Activated effector memory CD4-positive, alpha-beta T cell treated with Interleukin-2 at 50 U/mL for 16 hours (primary cell): ENCODE data around the gene ABCG1.
A peak's percentile ranks its signal among the peaks of the same experiment; 100 is the strongest.

ENCODE experiments used
- DNase-seq: peaks from one replicate; pipeline ENCODE4 v3.0.0-alpha.2; 2020

The ABCG1 gene

DNA sequence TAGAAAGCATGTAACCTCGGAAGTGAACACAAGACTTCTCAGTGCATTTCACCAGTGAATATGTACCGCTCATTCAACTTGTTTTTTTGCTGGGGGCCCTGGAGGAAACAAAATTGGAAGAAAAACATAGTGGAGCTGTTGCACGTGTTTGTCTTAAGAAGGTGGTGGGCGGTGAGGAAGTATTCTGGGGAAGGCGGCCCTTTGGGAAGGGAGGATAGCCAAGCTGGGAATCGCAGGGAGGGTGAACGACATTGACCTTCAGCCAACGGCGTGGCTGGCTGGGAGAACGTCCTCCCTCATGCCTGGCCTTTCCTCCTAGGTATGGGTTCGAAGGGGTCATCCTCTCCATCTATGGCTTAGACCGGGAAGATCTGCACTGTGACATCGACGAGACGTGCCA, 76.9 kb downstream of the ABCG1 start:
- no peak for DNase-seq

DNA sequence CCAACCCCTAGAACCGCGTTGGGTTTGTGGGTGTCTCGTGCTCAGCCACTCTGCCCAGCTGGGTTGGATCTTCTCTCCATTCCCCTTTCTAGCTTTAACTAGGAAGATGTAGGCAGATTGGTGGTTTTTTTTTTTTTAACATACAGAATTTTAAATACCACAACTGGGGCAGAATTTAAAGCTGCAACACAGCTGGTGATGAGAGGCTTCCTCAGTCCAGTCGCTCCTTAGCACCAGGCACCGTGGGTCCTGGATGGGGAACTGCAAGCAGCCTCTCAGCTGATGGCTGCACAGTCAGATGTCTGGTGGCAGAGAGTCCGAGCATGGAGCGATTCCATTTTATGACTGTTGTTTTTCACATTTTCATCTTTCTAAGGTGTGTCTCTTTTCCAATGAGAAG, 77.6 kb downstream of the ABCG1 start:
- no peak for DNase-seq

DNA sequence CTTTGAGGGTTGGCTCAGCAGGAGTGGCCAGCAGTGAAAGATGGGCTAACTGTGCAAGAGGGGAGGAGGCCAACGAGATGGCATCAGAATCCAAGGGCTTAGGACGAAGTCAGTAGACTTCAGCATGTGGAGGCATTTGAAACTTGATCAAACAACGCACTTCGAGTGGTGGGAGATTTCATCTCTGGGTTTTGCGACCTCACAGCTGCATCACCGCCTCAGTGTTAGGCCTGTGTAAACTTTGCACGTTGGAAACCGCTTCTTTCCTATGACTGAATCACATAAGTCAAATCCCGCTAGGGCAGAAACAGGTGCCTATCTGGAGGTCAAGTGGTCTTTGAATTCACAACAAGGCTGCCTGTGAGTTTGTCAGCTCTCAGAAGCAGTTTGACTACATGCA, 78.4 kb downstream of the ABCG1 start:
- no peak for DNase-seq

DNA sequence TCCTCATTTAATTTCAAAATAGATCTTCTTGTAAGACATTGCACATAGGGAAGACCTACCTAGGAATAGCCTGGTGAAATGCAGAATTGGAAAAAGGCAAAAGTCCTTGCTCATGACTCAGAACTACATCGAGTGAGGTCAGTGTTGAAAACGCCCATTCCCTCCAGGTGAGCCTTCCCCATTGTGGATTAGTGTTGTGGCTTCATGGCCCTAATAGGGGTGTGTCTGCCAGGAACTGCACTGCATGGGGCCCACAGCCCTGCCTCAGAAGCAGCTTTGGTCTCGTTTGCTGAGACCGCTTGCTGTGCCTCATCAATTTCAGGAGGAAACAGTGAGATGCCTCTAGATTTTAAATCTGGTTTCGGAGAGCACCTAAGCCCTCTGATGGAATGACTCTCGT, 79.3 kb downstream of the ABCG1 start:
- no peak for DNase-seq

DNA sequence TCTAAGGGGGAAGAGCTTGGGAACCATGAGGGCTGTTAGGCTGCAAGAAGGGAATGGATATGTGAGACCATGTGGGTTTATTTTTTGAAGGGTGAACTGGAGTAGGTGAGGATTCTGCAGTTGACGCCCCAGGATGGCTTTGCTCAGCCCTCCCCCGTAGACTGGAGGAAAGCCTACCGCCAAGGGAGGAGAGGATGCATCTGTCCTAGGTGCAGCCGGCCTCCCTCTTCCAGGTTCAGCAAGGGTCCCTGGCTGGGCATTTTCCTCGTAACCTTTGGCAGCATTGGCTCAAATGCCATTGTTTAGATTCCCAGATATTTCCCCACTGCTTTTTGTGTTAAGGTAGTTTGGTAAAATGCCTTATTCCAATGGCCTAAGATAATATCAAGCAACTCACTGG, 79.7 kb downstream of the ABCG1 start:
- DNase-seq: no peak

DNA sequence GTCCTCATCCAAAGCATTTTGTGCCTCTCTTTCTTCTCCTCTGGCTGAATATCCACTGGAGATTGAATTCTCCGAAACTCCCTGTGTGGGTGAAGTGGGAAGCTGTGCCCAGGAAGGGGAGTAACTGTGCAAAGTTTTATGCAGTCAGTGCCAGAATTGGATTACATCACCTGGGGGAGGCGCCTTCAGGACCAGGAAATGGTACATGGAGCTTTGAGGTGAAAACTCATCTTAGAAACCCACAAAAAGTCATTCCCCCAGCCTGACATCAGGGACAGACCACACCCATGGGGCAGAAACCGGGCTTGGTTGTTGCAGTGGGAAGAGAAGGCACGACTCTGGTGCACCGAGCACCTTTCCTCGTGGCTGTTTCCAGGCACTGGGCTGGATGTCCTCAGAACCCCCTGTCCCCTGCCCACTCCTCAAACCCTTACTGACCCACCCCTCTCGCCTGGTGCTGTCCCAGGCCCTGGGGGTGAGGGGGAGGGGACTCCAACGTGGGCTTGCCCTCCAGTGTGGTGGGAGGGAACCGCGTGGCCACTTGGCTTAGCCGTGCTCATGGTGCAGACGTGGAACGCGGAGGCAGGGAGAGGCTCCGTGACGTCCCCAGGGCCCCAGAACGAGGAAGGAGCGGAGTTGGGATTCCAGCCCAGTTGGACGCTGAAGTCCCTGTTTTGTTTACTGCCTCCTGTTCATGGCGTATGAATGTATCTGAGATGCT, 80.5 kb downstream of the ABCG1 start:
- no peak for DNase-seq

DNA sequence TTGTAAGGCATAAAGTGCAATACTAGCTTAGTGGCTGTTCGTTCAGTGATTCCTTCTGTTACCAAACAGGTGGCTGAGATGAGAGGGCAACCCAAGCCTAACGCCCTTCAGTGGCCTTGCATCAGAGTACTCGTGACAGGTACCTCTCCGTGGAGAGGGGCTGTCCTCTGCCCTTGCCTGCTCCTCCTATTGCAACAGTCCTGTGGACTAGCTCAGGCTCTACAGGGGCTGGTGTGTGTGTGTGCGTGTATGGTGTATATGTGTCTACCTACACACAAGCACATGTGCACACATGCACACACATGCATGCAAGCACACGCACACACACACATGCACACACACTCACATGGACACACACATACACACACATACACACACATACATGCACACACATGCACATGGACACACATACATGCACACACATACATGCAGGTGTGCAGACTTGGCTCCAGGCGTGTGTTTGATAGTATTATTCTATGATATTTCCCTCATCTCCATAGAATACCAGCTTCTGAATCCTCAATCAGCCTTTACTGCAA, 81.2 kb downstream of the ABCG1 start:
- DNase-seq: no peak

DNA sequence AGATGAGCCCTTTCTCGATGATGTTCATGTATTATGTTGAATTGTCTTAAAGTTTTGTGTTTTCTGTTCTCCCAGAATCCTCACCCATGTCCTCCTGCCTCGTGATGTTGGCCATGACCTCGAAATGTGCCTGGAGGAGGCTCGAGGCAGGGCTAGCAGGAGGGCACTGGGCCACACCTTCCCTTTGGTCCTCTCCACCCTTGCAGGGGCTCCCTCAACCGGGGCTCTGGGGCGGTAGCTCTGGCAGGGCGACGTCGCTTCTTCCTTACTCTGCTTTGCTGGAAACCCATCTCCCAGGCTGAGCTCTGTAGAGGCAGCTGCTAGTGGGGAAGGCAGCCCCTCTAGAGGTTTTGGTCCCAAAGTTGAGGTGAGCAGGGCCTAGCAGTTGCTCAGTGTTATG, 82.0 kb downstream of the ABCG1 start:
- no peak for DNase-seq

DNA sequence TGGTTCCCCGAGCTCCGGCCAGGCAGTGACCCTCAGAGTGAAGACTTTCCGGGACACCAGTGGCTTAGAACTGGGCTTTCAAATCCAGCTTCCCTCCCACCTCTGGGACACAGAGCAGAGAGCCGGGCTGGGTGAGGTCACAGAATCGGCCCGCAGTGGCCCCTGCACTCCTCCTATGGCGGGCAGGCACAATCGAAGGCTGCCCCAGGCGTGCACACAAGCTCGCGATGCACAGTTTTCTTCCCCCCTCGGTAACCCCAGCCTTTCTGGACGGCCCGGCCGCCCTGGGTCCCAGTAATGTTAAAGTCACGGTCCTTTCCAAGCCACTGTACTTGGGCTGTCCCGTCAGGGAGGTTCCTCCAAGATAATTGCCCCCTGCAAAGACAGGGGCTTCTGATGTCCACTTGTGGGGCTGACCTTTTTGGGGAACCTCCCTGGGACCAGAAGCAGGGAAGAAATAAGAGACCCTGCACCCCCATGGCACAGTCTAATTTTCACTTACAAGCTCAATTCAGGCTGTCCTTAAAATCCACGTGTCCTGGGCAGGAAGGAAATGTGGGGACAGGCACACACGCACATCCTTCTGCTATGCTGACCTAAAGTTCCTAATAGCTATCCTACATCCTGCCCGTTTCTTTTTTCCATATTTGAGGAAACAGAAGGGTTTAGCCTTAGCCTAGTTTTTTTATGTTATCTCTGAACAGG, 82.6 kb downstream of the ABCG1 start:
- no peak for DNase-seq

DNA sequence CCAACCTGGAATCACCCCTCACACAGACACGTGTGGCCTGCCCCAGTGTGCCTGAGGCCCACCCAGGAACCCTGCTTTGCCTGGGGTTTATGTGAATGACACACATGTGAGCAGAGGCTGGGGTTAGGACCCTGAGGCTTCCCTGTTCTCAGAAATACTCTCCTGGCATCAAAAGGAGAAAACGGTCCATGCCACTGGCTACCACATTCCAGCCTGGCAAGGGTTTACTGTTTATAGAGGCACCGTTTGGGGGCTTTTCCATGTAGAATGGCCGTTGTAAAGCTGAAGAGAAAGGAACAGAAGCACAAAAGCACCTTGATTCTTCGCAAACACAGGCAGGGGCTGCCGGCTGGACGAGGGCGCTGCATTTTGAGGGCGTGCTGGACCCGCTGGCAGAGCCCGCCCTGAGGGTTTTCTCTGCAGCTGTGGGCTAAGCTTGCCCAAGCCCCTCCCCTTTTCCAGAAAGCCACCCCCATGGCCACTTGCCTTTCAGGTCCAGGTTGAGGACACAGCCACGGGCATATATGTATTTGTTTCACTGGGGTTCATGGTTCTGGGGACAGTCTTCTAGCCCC, 83.2 kb downstream of the ABCG1 start:
- no peak for DNase-seq

DNA sequence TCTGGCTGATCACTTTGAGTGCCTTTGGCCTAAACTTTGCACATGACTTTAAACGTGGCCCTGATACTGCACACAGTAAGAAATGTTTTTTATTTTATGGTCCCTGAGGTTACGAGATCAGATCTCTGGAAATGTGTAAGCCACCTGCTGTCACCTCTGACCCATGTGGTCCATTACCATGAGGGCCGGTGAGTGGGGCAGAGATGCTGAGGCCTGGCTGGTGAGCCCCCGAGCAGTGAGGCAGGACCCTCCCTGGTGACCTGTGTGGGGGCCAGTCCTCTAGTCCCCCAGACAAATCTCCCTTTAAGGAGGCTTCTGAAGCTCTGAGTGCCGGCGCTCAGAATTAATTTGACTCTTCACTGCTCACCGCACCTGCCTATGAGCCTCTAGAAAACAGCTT, 83.9 kb downstream of the ABCG1 start:
- DNase-seq: no peak

DNA sequence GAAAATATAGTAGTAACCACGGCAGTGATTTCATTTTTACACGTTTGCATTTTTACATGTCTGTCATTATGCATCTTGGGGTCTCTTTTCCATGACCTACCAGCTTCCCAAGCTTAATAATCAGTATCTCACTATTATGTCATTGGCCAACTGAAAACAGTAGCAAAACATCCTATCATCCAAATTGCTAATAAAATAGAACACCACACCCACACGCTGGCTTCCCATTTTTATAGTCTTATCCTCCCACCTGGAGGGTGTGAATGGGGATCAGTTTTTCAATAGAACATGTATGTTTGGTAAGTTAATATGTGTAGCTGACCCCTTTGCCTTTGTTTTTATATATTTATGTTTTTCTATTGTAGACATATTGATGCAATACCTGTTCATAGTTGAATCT, 84.5 kb downstream of the ABCG1 start:
- no peak for DNase-seq

DNA sequence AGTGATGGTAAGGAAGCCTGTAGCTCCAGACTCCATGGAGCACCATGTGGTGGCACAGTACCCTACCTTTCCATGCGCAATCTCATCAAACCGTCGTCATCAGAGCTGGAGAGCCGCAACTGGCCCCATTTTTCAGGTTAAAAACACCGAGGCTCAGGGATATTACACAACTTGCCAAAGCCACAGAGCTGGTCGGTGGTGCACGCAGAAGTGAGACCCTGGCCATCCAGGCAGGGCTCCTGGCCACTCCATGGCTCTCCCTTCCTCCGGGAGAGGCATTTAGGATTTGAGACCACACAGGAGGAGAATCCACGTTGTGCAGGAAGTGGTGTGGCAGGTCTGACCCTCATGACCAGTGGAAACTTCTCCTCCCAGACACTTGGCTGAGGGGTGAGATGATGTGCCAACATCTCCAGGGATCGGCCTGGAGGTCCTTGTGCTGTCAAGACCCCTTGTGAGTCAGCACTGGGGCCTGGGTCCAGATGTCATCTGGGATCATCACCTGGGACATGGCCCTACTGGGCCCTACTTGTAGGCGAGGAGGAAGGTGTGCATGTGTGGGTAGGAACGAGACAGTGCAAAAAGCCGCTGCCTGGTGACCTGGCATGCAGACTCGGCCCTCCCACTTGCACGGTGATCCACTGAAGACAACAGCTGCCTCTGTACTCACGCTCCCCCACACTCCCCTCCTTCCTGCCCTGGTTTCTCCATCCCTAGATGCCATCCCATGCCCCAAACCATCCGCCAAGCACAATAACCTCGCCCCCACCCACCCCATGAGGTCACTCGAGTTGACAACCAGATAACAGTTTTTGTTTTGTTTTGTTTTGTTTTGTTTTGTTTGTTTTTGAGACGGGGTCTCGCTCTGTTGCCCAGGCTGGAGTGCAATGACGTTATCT, 85.9 kb downstream of the ABCG1 start:
- DNase-seq: no peak

DNA sequence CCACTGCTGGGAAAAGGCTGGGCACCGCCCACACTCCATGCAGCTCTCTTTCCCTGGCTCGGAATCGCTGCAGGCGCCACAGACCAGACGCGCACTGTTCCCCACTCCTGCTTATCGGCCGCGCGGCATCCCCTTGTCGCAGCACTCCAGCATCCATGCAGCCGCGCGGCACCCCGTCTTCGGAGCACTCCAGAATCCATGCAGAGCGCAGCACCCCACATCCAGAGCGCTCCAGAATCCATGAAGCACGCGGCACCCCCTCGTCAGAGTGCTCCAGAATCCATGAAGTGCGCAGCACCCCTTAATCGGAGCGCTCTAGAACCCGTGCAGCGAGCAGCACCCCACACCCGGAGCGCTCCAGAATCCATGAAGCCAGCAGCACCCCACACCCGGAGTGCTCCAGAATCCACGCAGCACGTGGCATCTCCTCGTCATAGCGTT, 86.8 kb downstream of the ABCG1 start:
- DNase-seq: no peak

DNA sequence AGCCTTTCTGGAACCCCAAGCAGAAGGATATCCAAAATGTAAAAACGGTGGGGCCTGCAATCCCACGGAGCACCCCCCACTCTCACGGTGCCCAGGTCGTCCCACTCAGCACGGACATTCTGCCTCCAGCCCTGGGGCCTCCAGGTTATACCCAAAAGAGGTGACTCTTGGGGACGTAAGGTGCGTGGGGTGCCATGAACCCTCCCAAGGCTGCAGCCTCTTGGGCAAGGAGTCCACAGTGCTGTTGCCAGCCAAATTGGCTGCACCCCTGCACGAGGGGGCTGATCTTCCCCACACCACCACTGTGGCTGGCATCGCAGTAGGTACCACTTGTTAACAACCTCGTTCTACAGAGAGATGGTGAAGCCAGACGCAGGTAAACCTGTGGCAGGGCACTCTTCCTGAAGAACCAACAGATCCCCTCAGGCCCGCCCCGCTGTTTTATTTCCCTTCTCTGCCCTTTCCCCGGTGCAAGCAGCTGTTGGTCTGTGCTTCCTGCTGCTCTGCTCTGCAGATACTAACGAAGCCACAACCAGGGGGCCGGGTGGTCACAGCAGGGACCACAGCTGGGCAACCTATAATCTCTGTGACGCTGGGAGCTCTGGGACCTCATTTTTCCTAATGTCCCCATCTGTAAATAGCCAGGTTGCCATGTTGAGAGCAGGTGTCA, 87.6 kb downstream of the ABCG1 start:
- DNase-seq: no peak

DNA sequence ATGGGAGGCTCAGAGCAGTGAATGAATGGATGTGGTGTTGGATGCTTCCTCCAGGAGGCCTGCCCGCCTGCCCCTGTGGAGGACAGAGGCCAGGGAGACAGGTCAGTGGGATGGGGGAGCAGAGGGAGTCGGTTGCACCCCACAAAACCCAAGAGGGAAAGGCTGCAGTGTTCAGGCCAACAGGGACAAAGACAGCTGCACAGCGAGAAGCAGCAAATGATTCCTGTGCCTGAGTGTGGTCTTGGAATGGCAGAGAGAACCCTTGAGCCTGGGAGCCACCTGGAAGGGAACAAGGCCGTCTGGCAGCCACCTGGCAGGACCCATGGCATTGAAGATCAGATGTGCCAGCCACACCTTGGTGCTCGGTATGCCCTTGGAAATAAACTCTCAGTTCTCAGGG, 88.2 kb downstream of the ABCG1 start:
- no peak for DNase-seq

DNA sequence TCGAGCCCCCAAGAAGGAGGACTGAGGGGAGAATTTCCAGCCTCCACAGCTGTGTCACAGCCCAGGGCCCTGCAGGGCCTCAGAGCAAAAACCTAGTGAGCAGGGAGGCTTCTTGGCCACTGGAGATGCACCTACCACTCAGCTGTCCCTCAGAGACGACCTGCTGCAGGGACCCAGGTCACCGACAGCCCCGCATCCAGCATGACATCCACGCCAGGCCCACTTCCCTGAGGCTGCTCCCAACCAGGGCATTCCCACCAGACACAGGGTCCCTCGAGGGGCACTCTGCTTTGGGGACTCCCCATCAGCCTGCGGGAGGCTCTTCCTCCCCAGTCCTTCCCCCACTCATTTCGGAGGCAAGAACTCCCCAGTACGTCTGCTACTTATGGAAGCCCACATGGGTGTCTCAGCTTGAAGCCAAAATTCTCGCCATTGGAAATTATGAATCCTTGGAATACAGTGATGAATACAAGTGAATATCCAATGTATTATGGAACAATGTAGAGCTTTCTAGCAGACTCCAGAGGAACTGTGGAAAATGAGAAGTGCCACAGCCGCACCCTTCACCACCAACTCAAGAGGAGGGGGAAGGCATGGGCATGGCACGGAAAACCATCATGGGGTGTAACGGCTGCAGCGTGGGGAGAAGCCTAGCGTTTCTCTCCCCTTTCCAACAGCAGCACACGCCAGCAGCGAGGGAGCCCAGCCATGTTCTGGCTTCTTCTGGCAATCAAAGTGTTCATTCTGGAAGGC, 89.4 kb downstream of the ABCG1 start:
- no peak for DNase-seq

DNA sequence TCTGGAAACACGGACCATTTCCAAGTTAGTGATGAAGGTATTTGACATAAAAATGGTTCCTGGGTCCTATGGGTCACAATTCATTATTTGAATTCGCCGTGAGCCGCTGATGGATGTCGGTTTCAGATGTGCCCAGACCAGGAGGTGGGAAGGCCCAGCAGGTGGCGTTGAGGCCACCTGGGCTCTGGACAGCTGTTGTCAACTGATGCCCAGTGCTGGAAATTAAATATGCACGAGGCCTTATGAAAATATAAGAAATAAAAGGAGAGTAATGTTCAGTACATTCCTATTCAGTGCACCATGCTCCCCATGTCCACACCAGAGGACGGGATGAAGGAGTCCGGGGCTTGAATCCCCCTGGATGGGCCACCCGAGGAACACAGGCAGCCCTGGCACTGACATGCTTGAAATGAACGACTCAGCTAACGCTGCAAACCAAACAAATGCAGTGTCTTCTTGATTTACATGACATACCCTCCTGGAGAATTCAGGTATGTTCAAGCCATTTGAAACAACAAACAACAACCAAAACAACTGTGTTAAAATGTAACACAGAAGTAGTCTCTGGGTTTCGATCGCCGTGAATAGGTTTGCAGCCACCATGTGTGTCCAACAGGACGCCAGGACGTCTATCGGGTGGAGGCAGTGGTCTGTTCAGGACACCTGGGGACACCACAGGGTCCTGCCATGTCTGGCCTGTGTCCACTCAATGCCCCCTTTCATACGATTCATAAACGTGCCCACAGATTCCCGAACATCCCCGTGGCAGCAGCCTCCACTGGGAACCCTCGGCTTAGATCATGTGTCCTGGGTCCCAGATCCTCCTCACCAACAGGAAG, 90.2 kb downstream of the ABCG1 start:
- DNase-seq: no peak

DNA sequence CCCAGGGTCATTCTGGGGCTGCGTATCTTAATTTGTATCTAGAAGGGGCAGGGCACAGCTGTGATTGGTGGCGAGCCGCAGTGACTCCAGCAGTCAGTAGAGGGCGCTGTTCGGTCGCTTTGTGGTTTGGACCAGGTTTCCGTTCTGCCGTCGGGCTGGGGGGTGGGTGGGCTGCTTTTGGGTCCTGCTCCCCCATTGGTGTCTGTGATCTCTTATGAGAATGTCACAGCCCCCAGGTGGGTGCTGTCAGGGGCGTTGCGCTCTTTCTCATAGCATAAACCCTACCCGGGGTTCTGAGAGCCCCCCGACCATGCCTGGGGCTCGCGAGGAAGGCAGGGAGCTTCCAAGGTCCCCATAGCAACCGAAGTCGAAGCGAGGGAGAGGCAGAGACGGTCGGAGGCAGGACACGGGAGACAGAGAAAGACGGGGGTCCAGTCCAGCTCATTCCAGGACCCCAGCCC, 90.8 kb downstream of the ABCG1 start:
- DNase-seq: peak; percentile 52

DNA sequence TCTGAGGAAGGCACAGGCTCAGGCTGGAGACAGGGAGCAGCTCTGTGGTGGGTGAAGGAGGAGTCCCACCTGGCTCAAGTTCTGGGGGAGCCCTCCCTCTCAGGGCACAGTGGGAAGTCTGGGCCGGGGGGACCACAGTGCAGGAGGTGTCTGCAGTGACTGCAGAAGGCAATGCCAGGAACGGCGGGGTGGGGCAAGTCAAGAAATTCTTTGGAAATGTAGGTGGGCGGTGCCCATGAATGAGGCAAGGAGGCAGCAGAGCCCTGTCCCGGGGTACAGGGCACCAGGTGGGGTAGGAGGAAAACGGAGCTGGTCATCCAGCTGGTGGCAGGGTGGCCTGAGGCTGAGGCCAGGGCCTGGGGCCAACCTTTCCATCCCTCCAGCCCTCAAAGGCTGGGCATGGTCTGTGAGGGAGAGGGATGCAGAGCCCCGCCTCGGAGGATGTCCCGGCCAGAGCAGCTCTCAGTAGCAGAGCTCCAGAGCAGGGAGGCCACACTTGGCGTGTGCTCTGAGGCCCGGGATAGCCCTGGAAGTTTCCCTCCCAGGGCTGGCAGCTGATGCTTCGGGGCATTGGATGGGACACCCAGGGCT, 91.6 kb downstream of the ABCG1 start:
- DNase-seq: no peak
